SK-N-SH (cell line): Measurements from ENCODE around the gene MCTP2. TPM values are rescaled to one million over a fixed set of nuclear protein-coding genes. Genes with fewer than 3 reads are reported as not detected.
"Not testable (repeated sequence)": the region's sequence is repeated elsewhere in the genome, so short reads cannot be mapped to it uniquely, and the experiment has no call there.

Experiments
- CTCF ChIA-PET: fragments of 300-600, 350-600 bp; formaldehyde crosslinking; extraction: SDS; loops from one replicate; lab custom pipeline; 2021; lab: Yijun Ruan, JAX
- POLR2A ChIA-PET: fragments of 350-600 bp; sonication (Branson Sonifier 250); formaldehyde crosslinking; extraction: SDS; loops from one replicate; lab custom pipeline; 2020; ENCODE audit warnings: antibody characterized with exemption, inconsistent platforms; lab: Yijun Ruan, JAX
- DNase-seq: peaks from one replicate; pipeline ENCODE4 v3.0.0; 2012
- H2AFZ ChIP-seq: fragments of 200-600 bp; sonication (generic); 2 replicates; pipeline ENCODE4 v1.8.1; 2016; ENCODE audit warnings: antibody characterized with exemption, mild to moderate bottlenecking, low read depth
- H3F3A ChIP-seq: fragments of 200-600 bp; sonication (generic); replicated peaks from 2 replicates; pipeline ENCODE3; 2016; ENCODE audit warnings: antibody characterized with exemption, mild to moderate bottlenecking; ENCODE audit not compliant: insufficient read depth
- H3K27ac ChIP-seq, 2 experiments: fragments of 200-500 bp in 1 of 2; fragments of 200-600 bp in 1 of 2; sonication (Bioruptor generic) in 1 of 2; sonication (generic), shearing (Covaris generic) in 1 of 2; 2 replicates each; pipeline versions ENCODE4 v1.5.1 to v1.6.1; 2014 to 2016; ENCODE audit warnings: low read depth in 2 of 2, inconsistent platforms in 1 of 2, low read length in 1 of 2, mild to moderate bottlenecking in 1 of 2, mixed read lengths in 1 of 2
- H3K27me3 ChIP-seq: fragments of 200-600 bp; sonication (generic), shearing (Covaris generic); 2 replicates; pipeline ENCODE4 v1.6.1; 2016; ENCODE audit warnings: mixed run types; ENCODE audit not compliant: insufficient read depth
- H3K36me3 ChIP-seq, 2 experiments: fragments of 200-500 bp in 1 of 2; fragments of 200-600 bp in 1 of 2; sonication (Bioruptor generic) in 1 of 2; sonication (generic) in 1 of 2; replicated peaks in 1 of 2; 2 replicates each; pipeline versions ENCODE3 to v1.5.1; 2014 to 2016; ENCODE audit warnings: low read length in 1 of 2, mild to moderate bottlenecking in 1 of 2; ENCODE audit not compliant: insufficient read depth in 2 of 2, control insufficient read depth in 1 of 2
- H3K4me1 ChIP-seq, 2 experiments: fragments of 200-500 bp in 1 of 2; fragments of 200-600 bp in 1 of 2; sonication (Bioruptor generic) in 1 of 2; sonication (generic), shearing (Covaris generic) in 1 of 2; 2 replicates each; pipeline versions ENCODE4 v1.5.1 to v1.6.1; 2014 to 2016; ENCODE audit warnings: low read depth in 1 of 2, low read length in 1 of 2, mixed run types in 1 of 2; ENCODE audit not compliant: insufficient read depth in 2 of 2, control insufficient read depth in 1 of 2
- H3K4me2 ChIP-seq: fragments of 200-600 bp; sonication (generic), shearing (Covaris generic); 2 replicates; pipeline ENCODE4 v1.6.1; 2017; ENCODE audit warnings: mixed run types
- H3K4me3 ChIP-seq, 2 experiments: fragments of 200-500 bp in 1 of 2; fragments of 200-600 bp in 1 of 2; sonication (Bioruptor generic) in 1 of 2; sonication (generic), shearing (Covaris generic) in 1 of 2; 2 replicates each; pipeline versions ENCODE4 v1.5.1 to v1.8.1; 2014 to 2016; ENCODE audit warnings: low read depth in 2 of 2, inconsistent platforms in 1 of 2, low read length in 1 of 2, mild to moderate bottlenecking in 1 of 2, mixed read lengths in 1 of 2, moderate library complexity in 1 of 2
- H3K79me2 ChIP-seq: fragments of 200-600 bp; sonication (generic); 2 replicates; pipeline ENCODE4 v1.8.1; 2017; ENCODE audit warnings: mild to moderate bottlenecking; ENCODE audit not compliant: insufficient read depth
- H3K9ac ChIP-seq: fragments of 200-600 bp; sonication (generic); 2 replicates; pipeline ENCODE4 v1.6.1; 2017; ENCODE audit warnings: mixed run types
- H3K9me2 ChIP-seq: fragments of 200-600 bp; sonication (generic); 2 replicates; pipeline ENCODE4 v1.6.1; 2017; ENCODE audit warnings: mixed run types
- H3K9me3 ChIP-seq: fragments of 200-600 bp; sonication (generic); 2 replicates; pipeline ENCODE4 v1.6.1; 2017; ENCODE audit warnings: mixed run types, mild to moderate bottlenecking, moderate library complexity
- H4K20me1 ChIP-seq: fragments of 200-600 bp; sonication (generic); 2 replicates; pipeline ENCODE4 v1.6.1; 2017; ENCODE audit warnings: mild to moderate bottlenecking, mixed run types; ENCODE audit not compliant: insufficient read depth
- CHD2 ChIP-seq: fragments of 150-350 bp; IDR thresholded peaks from 2 replicates; pipeline ENCODE4 v1.6.1; 2018; ENCODE audit warnings: low read length; ENCODE audit not compliant: partially characterized antibody
- EZH2phosphoT487 ChIP-seq: fragments of 200-600 bp; sonication (generic); IDR thresholded peaks from 2 replicates; pipeline ENCODE4 v1.6.1; 2017; ENCODE audit warnings: low read depth, mixed run types, mild to moderate bottlenecking, antibody characterized with exemption, moderate library complexity, borderline replicate concordance
- FOSL2 ChIP-seq: IDR thresholded peaks from 2 replicates; pipeline ENCODE4 v1.4.0; 2012; ENCODE audit warnings: low read depth, mild to moderate bottlenecking, moderate library complexity, borderline replicate concordance
- FOXM1 ChIP-seq: IDR thresholded peaks from 2 replicates; pipeline ENCODE4 v1.4.0; 2012; ENCODE audit warnings: low read depth, mild to moderate bottlenecking
- GABPA ChIP-seq: IDR thresholded peaks from 2 replicates; pipeline ENCODE4 v1.4.0; 2012; ENCODE audit warnings: low read depth, mild to moderate bottlenecking
- JUND ChIP-seq: IDR thresholded peaks from 2 replicates; pipeline ENCODE4 v1.4.0; 2012
- MXI1 ChIP-seq: IDR thresholded peaks from 2 replicates; pipeline ENCODE4 v1.6.1; 2012; ENCODE audit warnings: mild to moderate bottlenecking, low read depth, low read length, improper control_type of control experiment
- NFIC ChIP-seq: IDR thresholded peaks from 2 replicates; pipeline ENCODE4 v1.4.0; 2012; ENCODE audit warnings: borderline replicate concordance
- RAD21 ChIP-seq: IDR thresholded peaks from 2 replicates; pipeline ENCODE4 v1.6.1; 2012; ENCODE audit warnings: mild to moderate bottlenecking, low read length
- RXRA ChIP-seq: IDR thresholded peaks from 2 replicates; pipeline ENCODE4 v1.4.0; 2012; ENCODE audit warnings: low read depth, mild to moderate bottlenecking, borderline replicate concordance
- SIN3A ChIP-seq: IDR thresholded peaks from 2 replicates; pipeline ENCODE4 v1.6.1; 2012; ENCODE audit warnings: low read depth, mild to moderate bottlenecking, low read length, moderate library complexity, borderline replicate concordance
- SMC3 ChIP-seq: IDR thresholded peaks from 2 replicates; pipeline ENCODE4 v1.6.1; 2012; ENCODE audit warnings: low read depth, low read length, improper control_type of control experiment
- TAF1 ChIP-seq: IDR thresholded peaks from 2 replicates; pipeline ENCODE4 v1.6.1; 2012; ENCODE audit warnings: low read depth, mild to moderate bottlenecking, low read length, moderate library complexity, borderline replicate concordance
- ZBTB33 ChIP-seq: IDR thresholded peaks from 2 replicates; pipeline ENCODE4 v1.4.0; 2012; ENCODE audit warnings: low read depth, borderline replicate concordance
- WGBS: methylation state at CpG from one replicate; pipeline ENCODE4 v1.1.6; 2017; ENCODE audit warnings: low lambda C conversion rate; 5-methylcytosine and 5-hydroxymethylcytosine counted together
- polyA plus RNA-seq, 3 experiments: library from polyadenylated mRNA; depleted of rRNA; stranded (reverse); fragments of >200 nt; gene quantifications; 2 replicates each; pipeline ENCODE4 v1.2.3, GENCODE V29; 2012
- TF ChIP-seq, protein P1 (sequence below): IDR thresholded peaks from 2 replicates; pipeline ENCODE4 v1.4.0; 2012; ENCODE audit warnings: low read depth, borderline replicate concordance

Gene MCTP2
- polyA plus RNA-seq, 1 of the 3 experiments (the other 2 are of a cell fraction) = 0.26 TPM

DNA sequence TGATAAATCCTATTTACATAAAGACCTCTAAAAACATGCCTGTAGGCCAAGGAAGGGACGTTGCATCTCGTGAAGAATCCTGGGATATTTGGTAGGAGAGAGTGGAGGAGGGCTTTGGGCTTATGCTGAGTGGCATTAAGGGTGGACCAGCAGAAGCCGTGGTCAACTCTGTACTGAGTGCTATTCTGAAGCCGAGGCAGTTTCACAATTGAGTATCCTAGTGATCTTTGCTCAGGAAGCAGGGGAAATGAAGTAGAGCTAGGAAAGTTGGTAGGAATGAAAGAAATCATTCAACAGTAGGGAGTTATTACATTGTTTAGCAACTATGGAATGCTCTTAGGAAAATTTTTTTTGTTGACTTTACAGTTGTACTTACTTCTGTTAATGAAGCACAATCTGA is 24.2 kb downstream of the MCTP2 start (continued):
- no peak for TF ChIP-seq ZBTB33
- no peak for TF ChIP-seq JUND
- TF ChIP-seq SIN3A = no peak
- TF ChIP-seq FOSL2 = no peak

DNA sequence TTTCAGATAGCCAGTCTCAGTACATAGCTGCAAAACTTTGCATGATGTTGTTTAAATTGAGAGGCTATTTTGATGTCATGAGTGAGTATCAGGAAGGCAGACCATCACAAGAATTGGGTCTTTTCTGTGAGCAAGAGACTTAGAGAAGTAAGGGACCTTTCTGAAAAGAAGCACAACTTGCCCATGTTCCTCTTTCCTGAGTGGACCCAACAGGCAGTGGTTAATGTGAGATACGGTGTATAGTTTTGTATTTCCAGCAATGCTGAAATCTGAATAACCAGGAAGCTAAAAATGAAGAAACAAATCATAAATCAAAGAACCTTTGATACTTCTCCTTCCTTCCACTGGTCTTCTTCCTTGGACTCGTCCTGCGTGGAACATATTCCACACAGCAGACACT is 25.1 kb downstream of the MCTP2 start:
- 53% methylated on average over 3 of the region's 3 CpGs for WGBS
- ChIA-PET POLR2A (no interaction called here), CTCF (interaction anchor here (0.6 to 1.5 kb wide), 2 partner anchors 24 to 68 kb away, joined by 3 read pairs; no protein-coding TSS in a partner anchor)
- DNase-seq = no peak
- Histone ChIP-seq H3K27me3 (no peaks in the 10 kb centered on the region), H4K20me1 (no peaks in the 10 kb centered on the region), H3K27ac (no peak overlapping the region), H3K9me2 (no peaks in the 10 kb centered on the region), H3K4me3 (no peak overlapping the region), H3K9me3 (no peaks in the 10 kb centered on the region), H3K36me3 (no peaks in the 10 kb centered on the region), H3K9ac (no peak overlapping the region), H2AFZ (no peak overlapping the region), H3K79me2 (no peaks in the 10 kb centered on the region), H3K4me1 (peaks cover 0 to 2% of the 10 kb centered on the region in 2 experiments; a peak in 1 of 4 replicates), H3F3A (no peaks in the 10 kb centered on the region), H3K4me2 (no peak overlapping the region)
- TF ChIP-seq TAF1 (no peak), GABPA (no peak), NFIC (no peak), EZH2phosphoT487 (no peak), CHD2 (no peak), RXRA (no peak), RAD21 (no peak), SMC3 (no peak), FOXM1 (no peak), MXI1 (no peak)
- TF ChIP-seq, protein P1, sequence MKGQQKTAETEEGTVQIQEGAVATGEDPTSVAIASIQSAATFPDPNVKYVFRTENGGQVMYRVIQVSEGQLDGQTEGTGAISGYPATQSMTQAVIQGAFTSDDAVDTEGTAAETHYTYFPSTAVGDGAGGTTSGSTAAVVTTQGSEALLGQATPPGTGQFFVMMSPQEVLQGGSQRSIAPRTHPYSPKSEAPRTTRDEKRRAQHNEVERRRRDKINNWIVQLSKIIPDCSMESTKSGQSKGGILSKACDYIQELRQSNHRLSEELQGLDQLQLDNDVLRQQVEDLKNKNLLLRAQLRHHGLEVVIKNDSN = no peak

GRCh38 chr15:94257776-94258175 is 26.4 kb downstream of the MCTP2 start:
- H3F3A ChIP-seq, H3K36me3 ChIP-seq, DNase-seq, H3K4me1 ChIP-seq, H4K20me1 ChIP-seq, H3K27ac ChIP-seq, H3K4me2 ChIP-seq, H3K79me2 ChIP-seq, H3K9ac ChIP-seq, CTCF ChIA-PET, H3K27me3 ChIP-seq, H3K9me3 ChIP-seq, H3K9me2 ChIP-seq, H3K4me3 ChIP-seq, H2AFZ ChIP-seq: not testable (repeated sequence)
- 40% methylated on average over 7 of the region's 7 CpGs for WGBS
- POLR2A ChIA-PET = interaction anchor here (0.6 kb wide), 1 partner anchor 329 kb away, joined by 3 read pairs; no protein-coding TSS in a partner anchor
